HG03571 (cell line): ENCODE results near the gene AGRN.
"Not testable (repeated sequence)": the region's sequence is repeated elsewhere in the genome, so short reads cannot be mapped to it uniquely, and the experiment has no call there.

Source experiments
- ATAC-seq: cut with Tn5 transposase; IDR thresholded peaks from one replicate; pipeline ENCODE4 v1.9.1; 2021; ENCODE audit not compliant: unreplicated experiment

Gene AGRN

DNA sequence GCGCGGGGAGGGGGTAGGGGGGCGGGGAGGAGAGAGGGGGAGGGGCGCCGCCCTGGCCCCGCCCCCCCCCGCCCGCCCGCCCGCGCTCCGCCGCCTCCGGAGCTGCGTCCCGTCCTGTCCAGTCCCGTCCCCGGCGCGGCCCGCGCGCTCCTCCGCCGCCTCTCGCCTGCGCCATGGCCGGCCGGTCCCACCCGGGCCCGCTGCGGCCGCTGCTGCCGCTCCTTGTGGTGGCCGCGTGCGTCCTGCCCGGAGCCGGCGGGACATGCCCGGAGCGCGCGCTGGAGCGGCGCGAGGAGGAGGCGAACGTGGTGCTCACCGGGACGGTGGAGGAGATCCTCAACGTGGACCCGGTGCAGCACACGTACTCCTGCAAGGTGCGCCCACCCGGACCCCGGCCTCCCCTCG lies at the start of gene AGRN:
AGRN (plus strand) TSS at position 121 of the 405 bp plus-strand sequence; CDS start at position 174, 53 bp downstream.
- ATAC-seq: peak; percentile 36

DNA sequence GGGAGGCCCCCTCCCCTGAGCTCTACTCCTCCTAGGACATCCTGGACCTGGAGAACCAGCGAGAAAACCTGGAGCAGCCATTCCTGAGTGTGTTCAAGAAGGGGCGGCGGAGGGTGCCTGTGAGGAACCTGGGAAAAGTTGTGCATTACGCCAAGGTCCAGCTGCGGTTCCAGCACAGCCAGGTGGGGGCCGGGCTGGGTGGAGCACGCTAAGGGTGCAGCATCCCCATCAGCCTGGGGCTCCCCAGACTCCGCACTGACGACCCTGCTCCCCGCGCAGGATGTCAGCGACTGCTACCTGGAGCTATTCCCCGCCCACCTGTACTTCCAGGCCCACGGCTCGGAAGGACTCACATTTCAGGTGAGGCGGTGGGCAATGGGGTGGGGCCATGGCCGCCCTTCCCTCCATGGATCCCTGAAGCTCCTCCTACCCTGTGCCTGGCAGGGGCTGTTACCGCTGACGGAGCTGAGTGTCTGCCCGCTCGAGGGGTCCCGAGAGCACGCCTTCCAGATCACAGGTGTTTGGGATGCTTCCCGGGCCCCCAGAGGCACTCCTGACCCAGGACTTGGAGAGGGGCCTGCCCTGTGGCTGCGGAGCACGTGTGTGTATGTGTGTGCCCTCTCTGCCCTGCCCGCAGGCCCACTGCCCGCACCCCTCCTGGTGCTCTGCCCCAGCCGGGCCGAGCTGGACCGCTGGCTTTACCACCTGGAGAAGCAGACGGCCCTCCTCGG lies 49.5 kb upstream of the AGRN start:
- ATAC-seq: no peak

DNA sequence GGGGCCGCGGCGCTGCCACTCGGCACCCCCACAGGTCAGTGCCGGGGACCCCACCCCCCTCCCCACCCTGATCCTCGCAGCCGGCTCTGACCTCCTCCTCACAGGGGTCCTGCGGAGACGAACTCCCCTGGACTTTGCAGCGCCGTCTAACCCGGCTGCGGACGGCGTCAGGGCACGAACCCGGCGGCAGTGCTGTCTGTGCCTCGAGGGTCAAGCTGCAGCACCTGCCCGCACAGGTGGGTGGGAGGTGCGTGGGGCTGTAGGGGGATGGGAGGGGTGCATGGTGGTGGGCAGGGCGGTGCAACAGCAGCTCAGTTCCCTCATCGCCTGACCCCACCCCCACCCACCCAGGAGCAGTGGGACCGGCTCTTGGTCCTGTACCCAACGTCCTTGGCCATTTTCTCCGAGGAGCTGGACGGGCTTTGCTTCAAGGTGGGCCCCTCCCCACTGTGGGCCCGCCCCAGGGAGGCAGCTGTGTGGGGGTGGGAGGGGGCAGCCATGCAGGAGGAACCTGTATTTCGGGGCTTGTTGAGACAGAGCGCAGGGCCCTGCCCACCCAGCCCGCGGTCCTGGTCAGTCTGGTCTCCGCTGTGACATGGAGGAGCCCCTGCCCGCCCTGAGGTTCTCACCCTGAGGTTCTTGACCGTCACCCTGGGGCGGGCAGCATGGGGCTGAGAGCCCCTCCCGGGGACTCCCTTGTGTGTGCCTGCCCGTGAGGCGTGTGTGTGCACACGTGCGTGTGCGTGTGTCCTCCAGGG lies 48.8 kb upstream of the AGRN start:
- ATAC-seq: no peak

DNA sequence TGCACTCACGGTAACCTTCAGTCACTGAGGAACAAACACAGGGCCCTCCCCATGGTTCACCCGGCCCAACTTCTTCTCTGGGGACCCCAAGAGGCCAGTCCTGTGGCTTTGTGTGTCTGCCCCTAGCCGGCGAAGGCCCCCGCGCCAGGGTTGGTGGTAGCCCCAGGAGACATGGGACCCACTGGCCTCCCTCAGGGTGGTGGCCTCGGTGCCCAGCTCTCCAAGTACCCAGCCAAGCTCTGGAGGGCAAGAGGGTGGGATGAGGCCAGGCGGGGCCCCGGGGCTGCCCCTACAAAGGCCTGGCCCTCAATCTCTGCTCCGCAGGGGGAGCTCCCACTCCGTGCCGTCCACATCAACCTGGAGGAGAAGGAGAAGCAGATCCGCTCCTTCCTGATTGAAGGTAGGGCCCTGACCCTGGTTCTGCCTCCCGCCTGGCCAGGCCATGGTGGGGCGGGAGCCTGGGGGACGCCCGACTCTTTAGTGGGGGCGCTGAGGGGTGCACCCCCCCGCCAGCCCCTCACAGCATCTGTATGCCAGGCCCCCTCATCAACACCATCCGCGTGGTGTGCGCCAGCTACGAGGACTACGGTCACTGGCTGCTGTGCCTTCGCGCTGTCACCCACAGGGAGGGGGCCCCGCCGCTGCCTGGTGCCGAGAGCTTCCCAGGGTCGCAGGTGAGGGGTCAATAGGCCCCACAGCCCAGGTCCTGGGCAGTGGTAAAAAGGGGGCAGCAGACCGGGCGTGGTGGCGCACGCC lies 48.0 kb upstream of the AGRN start:
- no peak for ATAC-seq

DNA sequence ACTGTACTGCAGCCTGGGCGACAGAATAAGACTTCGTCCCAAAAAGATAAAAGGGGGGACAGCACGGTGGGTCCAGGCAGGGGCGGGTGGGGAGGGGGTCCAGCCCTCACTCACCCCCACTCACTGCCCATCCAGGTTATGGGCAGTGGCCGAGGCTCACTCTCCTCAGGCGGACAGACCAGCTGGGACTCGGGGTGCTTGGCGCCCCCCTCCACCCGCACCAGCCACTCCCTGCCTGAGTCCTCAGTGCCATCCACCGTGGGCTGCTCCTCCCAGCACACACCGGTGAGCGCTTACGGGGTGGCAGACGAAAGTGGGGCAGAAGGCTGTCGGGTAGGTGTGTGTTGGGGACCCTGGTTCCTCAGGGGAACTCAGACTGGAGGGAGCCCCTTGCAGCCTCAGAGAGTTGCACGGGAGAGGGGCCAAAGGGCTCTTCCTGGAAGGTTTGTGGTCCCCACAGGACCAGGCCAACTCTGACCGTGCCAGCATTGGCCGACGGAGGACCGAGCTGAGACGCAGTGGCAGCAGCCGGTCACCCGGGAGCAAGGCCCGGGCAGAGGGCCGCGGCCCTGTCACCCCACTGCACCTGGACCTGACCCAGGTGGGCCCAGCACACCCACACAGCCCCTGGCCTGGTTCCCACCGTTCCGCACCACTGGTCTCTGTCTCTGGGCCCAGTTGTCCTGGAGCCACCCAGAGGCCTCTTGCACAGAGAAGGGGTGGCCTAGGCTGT lies 47.0 kb upstream of the AGRN start:
- no peak for ATAC-seq

DNA sequence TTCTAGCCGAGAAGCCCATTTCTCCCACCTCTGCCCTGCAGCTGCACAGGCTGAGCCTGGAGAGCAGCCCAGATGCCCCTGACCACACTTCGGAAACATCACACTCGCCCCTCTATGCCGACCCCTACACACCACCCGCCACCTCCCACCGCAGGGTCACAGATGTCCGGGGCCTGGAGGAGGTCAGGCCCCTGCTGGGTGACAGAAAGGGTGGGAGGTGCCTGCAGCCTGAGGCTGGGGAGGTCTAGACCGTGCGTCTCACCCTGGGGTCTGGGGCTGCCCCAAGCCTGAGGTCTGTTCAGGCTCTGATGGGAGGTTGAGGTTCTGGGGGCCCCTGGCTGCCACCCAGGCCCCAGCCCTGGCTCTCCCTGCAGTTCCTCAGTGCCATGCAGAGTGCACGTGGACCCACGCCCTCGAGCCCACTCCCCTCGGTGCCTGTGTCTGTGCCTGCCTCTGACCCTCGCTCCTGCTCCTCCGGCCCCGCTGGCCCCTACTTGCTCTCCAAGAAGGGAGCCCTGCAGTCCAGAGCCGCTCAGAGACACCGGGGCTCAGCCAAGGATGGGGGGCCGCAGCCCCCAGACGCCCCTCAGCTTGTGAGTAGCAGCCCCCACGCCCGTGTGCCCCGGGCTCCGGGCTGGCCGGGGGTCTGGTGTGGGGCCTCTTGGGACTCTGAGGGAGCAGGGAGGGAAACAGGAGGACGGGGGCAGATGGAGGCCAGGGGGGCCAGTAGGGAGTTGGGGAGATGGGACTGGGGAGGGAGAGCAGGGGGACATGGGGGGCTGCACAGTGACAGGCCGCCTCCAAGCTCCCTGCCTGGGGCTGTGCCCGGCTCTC lies 46.2 kb upstream of the AGRN start:
- ATAC-seq: no peak

DNA sequence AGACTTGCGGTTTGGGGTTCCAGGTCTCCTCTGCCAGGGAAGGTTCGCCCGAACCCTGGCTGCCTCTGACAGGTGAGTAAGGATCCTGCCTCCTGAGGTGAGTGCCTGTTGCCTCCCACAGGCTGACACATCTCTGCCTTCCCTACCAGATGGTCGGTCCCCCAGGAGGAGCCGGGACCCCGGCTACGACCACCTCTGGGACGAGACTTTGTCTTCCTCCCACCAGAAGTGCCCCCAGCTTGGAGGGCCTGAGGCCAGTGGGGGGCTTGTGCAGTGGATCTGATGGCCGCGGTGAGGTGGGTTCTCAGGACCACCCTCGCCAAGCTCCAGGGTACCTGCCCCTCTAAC lies 45.7 kb upstream of the AGRN start:
- ATAC-seq: no peak

DNA sequence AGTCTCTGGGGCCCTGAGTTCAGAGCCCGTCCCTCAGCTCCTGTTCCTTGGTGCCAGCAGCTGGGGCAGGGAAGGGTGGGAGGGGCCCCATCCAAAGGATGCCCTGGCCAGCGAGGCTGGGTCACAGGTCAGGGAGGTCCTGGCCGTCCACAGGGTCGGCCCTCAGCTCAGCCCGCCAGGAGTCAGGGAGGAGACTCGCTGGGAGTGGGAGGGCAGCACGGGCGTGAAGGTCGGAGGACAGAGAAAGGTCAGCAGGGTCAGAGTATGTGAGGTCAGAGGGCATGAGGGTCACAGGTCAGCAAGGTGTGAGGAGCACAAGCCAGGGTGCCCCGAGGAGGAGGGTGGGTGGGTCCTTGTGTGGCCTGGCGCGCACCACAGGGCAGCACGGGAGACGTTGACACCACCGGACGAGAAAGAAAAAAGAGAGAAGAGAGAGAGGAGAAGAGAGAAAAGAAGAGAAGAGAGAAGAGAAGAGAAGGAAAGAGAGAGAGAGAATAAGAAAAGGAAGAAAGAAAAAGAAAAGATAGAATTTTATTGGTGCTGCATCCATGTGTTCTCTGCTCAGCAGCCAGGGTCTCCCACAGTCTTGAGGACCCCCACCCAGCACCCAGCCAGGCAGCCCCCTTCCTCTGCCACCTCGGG lies 45.1 kb upstream of the AGRN start:
- ATAC-seq: no peak

DNA sequence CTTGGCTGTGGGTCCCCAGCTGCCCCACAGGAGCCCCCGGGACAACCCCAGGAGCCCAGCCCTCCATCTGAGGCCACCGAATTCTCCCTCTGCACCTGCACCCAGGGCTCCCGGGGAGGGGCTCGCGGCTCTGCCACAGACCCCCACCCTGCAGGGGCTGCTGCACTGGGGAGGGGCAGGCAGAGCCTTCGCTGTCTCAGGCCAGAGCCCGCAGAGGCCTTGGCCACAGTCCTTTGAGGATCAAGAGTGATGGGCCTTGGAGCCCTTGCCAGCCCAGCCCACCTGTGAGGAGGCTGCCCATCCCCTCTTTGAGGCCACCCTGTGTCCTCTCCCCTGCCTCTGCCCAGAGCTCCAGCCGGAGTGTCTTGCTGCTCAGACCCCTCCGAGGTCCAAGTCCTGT lies 44.6 kb upstream of the AGRN start:
- no peak for ATAC-seq

DNA sequence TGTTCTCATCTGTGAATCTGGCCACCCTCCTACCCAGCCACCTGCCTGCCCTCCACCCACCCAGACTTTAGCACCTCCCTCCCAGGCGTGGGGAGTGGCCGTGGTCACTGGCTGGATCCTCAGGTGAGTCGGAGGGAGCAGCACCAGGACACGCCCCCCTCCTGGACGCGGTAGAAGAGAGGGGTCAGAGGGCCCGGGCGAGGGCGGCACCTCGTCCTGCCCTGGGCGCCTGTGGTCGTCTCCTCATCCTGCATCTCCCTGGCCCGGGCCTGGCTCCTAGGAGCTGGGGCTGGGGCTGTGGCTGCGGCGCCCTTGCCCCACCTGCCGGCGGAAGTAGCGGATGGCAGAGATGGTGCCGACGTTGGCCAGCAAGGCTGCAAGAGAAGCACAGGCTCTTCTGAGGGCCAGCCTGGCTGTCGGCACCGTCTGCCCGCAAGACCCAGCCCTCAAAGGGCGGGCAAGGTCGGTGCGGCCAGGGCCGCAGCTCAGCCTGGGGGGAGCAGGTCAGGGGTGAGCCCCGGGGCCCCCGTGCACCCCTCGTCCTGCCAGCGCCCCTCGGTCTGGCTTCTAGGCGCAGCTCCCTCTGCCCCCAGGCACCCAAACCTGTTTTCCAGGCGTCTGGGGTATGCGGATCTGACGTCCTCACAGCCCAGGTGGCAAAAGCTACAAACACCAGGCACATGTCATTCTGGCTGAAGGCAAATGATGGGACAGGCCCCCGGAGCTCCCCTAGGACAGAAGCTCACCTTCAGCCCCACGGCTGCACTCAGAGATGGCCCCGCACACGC lies 43.8 kb upstream of the AGRN start:
- ATAC-seq: no peak

DNA sequence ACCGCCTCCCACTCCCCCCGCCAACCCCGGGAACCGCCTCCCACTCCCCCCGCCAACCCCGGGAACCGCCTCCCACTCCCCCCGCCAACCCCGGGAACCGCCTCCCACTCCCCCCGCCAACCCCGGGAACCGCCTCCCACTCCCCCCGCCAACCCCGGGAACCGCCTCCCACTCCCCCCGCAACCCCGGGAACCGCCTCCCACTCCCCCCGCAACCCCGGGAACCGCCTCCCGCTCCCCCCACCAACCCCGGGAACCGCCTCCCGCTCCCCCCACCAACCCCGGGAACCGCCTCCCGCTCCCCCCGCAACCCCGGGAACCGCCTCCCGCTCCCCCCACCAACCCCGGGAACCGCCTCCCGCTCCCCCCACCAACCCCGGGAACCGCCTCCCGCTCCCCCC lies 43.1 kb upstream of the AGRN start:
- ATAC-seq: not testable (repeated sequence)

DNA sequence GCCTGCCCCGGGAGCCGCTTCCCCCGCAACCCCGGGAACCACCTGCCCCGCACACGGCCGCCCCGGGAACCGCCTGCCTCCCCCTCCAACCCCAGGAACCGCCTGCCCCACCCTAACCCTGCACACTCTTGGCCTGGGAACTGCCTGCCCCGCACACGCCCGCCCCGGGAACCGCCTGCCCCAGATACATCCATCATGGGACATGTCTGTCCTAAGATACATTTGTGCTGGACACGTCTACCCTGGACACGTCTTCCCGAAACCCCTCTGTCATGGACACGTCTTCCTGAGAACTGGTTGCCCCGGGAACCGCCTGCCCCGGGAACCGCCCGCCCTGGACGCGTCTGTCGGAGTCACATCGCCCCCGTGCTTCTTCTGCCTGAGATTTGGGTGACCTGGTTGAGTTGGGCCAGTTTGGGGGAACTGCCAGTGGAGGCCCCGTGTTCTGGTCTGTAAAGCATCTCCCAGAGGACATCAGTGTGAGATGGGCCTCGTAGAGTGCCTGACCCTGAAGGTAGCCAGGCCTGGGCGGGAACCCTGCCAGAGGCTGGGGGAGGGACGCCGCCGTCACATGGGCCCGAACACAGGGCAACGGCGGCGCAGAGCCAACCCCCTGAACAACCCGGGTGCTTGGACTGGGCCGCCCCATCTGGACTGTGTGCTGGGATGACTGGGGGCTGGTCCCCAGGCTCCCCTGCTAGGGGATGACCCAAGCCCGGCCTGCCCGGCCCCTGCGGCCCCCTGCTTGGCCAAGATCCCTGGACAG lies 41.7 kb upstream of the AGRN start:
- ATAC-seq: no peak

DNA sequence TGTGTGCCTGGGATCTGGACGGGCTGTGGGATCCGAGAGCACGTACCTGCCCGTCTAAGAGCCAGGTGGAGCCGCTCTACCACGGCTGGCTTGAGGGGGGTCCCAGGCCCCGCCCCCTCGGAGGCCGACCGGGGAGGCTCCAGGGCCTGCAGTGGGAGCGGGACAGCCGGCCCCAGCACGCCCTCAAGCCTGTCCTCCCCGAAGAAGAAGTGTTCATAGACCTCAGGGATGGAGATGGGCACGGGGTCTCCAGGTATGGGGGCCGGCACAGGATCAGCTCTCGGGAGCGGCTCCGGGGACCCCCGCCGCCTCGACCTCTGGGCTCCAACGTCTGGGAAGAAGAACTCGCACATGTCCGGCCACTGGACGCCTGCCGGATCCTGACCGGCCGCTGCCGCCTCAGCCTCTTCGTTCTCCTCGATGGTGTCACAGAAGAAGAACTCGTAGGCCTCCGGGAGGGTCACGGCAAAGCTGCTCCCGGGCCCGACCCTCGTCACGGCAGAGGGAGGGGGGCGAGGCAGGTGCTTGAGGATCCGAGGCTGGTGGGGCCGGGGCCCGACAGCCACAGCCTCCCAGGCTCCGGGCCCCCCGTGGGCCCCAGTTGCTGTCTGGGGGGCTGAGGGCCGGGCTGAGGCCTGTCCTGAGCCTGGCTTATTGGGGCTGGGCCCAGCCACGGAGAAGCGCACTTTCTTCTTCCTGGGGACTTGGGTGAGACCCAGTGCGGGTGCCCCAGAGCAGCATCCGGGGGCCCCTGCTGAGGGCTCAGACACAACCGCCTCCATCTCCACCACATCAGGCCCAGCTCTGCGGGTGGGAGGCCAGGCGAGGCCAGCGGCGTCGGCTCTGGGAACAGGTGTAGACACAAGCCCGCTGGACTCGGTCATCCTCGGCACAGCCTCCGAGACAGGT lies 40.8 kb upstream of the AGRN start:
- no peak for ATAC-seq

DNA sequence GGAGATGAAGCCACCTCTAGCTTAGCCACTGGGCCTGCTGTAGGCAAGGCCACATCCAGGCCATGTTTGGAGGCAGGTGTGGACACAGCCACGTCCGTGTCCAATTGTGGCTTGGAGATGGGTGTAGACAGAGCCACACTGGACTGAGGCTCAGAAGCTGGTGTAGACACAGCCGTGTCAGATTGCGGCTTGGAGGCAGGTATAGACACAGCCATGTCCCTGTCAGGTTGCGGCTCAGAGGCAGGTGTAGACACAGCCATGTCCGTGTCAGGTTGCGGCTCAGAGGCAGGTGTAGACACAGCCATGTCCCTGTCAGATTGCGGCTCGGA lies 40.2 kb upstream of the AGRN start:
- ATAC-seq: no peak

DNA sequence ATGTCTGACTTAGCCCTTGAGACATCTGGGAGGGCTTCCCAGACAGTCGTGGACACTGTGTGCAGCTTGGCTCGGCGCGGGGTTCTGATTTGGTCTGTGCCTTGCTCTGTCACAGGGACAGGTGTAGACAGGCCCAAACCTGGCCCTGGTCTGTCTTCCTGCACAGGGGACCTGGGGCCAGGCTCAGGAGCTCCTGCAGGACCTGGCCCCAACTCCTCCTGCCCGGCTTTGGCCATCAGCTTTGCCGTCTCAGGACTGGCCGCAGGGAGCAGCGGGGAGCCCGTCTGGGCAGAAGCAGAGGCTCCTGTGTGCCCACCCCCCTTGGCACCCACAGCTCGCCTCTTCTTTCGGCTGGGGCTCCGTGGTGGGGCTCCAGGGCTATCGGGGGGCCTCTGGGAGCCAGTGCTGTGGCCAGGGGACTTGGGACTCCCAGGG lies 39.8 kb upstream of the AGRN start:
- no peak for ATAC-seq

DNA sequence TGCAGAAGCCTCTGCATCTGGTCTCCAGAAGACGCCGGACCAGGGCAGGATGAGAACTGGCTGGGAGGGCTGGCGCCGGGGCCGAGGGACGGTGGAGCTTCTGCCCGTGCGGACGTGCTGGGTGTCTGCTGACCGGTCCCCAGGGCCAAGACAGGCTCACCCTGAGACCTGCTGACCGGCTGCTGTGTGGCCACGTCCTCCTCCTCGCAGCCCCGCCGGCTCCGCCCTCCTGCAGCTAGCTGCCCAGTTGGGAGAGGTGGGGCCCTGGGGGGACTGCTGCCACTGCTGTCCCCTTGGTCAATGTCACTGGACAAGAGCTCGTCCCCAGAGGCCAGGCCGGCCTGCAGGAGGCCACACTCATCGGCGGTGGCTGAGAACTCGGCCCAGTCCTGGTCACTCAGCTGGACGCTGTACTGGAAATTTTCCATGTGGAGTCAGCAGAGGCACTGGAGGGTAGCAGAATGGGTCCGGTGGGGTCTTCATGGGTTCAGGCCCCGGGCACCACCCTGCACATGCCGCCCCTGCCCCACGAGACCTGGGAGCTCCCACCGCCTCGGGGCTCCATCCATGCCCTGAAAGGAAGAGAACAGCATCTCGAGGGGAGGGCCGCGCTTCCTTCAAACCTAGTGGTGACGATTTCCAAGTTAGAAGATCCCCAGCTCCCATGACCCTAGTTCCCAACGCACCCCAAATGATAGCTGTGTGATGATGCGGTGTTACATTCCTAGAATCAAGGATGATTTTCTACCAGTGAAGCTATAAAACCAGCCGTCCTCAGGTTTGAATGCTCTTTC lies 39.1 kb upstream of the AGRN start:
- ATAC-seq: no peak

DNA sequence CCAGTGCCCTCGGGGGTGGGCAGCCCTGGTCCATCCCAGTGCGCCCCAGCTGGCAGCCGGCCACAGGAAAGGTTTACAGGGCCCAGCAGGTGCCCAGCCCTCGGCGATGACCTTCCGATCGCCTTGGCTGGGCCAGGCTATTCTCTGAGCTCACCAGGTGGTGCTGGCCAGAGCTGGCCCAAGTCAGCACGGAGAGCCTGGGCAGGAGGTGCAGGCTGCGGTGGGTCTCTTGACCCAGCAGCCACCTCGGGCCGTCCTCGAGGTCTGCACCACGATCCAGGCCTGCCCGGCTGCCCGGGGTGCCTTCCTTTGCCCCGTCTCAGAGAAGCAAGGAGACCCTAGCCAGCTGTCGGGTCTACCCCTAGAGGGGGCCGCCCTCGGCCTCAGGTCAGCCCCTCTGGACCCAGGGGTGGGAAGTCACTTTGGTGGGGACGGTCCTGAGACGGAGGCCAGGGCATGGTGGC lies 38.4 kb upstream of the AGRN start:
- ATAC-seq: no peak
